Thyroid gland (tissue), 4 donors: Measurements from ENCODE around the gene IL4R. TPM values are rescaled to one million over a fixed set of nuclear protein-coding genes. Genes with fewer than 3 reads are reported as not detected.

ENCODE experiments used
- DNase-seq, 2 donors: peaks; one replicate each; pipeline ENCODE4 v3.0.0-alpha.2; 2019
- H3K27ac ChIP-seq, 3 donors: fragments of 200-600 bp; sonication (generic); 1 replicate in 2 of 3; 2 replicates in 1 of 3; pipeline ENCODE4 v1.5.1; 2016 to 2019; ENCODE audit warnings: mild to moderate bottlenecking in 1 of 3, moderate library complexity in 1 of 3
- H3K27me3 ChIP-seq: fragments of 200-600 bp; sonication (generic); one replicate; pipeline ENCODE4 v1.5.1; 2019
- H3K36me3 ChIP-seq, 2 donors: fragments of 200-600 bp; sonication (generic); one replicate each; pipeline ENCODE4 v1.5.1; 2016 to 2019
- H3K4me1 ChIP-seq, 2 donors: fragments of 200-600 bp; sonication (generic); one replicate each; pipeline ENCODE4 v1.5.1; 2017 to 2019
- H3K4me3 ChIP-seq, 3 donors: fragments of 200-600 bp; sonication (generic); replicated peaks in 1 of 3; 1 replicate in 2 of 3; 2 replicates in 1 of 3; pipeline ENCODE4 v1.5.1; 2016; ENCODE audit warnings: mild to moderate bottlenecking in 1 of 3
- H3K9me3 ChIP-seq: fragments of 200-600 bp; sonication (generic); one replicate; pipeline ENCODE4 v1.5.1; 2017
- POLR2A ChIP-seq, 2 donors: fragments of 450-650 bp; IDR thresholded peaks; one replicate each; pipeline ENCODE4 v1.6.1; 2017; ENCODE audit warnings: antibody characterized with exemption in 2 of 2, mild to moderate bottlenecking in 2 of 2, moderate library complexity in 1 of 2
- WGBS, 2 donors: methylation state at CpG; one replicate each; pipeline ENCODE4 v1.1.5; 2017; 5-methylcytosine and 5-hydroxymethylcytosine counted together
- intact Hi-C: fragments of 100-400 bp; cut with DNase I; formaldehyde crosslinking; loops from one replicate; pipeline ENCODE4 v1.15.1; 2023
- total RNA-seq, 4 donors: library from RNA; depleted of rRNA; stranded (reverse); fragments of >200 nt; gene quantifications; one replicate each; pipeline ENCODE4 v1.2.3, GENCODE V29; 2016
- TF ChIP-seq, protein P1 (sequence below), 6 experiments: fragments of 200-600 bp in 3 of 6; fragments of 450-650 bp in 3 of 6; sonication (generic) in 3 of 6; IDR thresholded peaks; one replicate each; pipeline ENCODE4 v1.5.1; 2016 to 2019; ENCODE audit warnings: antibody characterized with exemption in 6 of 6, mild to moderate bottlenecking in 2 of 6, inconsistent platforms in 1 of 6, moderate library complexity in 1 of 6

IL4R gene
- total RNA-seq, 4 donors from 2014 or later, result 18.5 to 42.5 (median 21.7) TPM

DNA sequence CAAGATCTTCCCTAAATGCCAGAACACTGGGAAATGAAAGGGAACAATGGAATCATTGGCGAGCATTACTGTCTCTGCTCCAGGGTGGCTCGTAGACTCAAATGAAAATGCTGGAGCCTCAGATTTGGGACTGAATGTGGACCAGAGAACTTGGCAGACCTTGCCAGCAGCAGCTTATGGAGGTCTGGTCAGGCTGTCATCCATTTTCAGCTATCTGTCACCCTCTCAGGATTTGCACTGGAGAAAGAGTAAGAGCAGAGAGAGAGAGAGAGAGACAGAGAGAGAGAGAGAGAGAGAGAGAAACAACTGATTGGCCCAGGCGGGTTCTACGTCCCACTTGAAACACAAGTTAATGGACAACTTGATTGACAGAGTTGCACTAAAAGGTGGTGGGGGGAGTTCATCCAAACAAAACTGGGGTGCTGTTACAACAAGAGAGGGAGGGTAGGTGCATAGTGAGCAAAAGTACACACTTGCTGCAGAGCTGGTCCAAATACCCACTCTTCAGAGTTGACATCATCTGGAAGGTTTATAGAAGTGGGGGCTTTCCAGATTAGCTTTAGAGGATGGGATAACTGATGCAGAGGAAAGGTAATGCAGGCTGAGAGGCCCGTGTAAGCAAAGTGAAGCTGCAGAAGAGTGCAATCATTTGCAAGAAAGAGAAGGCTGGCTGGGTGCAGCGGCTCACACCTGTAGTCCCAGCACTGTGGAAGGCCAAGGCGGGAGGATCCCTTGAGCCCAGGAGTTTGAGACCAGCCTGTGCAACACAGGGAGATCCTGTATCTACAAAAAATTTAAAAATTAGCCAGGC lies 28.7 kb upstream of the IL4R start:
- Histone ChIP-seq H3K27ac (no peak overlapping the region), H3K36me3 (no peaks in the 10 kb centered on the region), H3K27me3 (no peaks in the 10 kb centered on the region), H3K4me3 (no peak overlapping the region), H3K9me3 (no peaks in the 10 kb centered on the region), H3K4me1 (peaks cover 0 to 6% of the 10 kb centered on the region in 2 donors)
- DNase-seq, result no peak
- WGBS, 2 donors, result 75 to 79% methylated on average over 7 of the region's 7 CpGs
- TF ChIP-seq POLR2A (IDR thresholded peaks at IDR 0.05), result no peak
- TF ChIP-seq, protein P1, sequence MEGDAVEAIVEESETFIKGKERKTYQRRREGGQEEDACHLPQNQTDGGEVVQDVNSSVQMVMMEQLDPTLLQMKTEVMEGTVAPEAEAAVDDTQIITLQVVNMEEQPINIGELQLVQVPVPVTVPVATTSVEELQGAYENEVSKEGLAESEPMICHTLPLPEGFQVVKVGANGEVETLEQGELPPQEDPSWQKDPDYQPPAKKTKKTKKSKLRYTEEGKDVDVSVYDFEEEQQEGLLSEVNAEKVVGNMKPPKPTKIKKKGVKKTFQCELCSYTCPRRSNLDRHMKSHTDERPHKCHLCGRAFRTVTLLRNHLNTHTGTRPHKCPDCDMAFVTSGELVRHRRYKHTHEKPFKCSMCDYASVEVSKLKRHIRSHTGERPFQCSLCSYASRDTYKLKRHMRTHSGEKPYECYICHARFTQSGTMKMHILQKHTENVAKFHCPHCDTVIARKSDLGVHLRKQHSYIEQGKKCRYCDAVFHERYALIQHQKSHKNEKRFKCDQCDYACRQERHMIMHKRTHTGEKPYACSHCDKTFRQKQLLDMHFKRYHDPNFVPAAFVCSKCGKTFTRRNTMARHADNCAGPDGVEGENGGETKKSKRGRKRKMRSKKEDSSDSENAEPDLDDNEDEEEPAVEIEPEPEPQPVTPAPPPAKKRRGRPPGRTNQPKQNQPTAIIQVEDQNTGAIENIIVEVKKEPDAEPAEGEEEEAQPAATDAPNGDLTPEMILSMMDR (IDR thresholded peaks at IDR 0.05), result no peak
- intact Hi-C loops, result no loop called here

DNA sequence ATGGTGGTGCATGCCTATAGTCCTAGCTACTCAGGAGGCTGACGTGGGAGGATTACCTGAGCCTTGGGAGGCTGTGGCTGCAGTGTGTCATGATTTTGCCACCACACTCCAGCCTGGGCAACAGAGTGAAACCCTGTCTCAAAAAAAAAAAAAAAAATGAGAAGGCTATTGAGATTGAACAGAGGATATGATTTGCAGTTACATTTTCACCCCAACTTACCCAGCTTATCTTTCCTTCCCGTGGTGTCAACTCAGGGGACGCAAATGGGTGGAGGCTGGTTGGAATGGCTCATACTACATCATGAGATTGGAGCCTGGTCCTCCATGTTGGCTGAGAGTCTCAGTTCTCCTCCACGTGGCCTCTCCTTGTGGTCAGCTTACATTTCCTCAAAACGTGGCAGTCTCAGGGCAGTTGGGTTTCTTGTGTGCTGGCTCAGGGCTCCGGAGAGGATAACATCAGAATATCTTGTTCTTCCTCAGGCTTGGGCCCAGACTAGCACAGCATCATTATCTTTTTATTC lies 28.0 kb upstream of the IL4R start:
- no peak for DNase-seq
- Histone ChIP-seq H3K36me3 (no peaks in the 10 kb centered on the region), H3K27ac (no peak overlapping the region), H3K4me1 (peaks cover 0 to 6% of the 10 kb centered on the region in 2 donors), H3K9me3 (no peaks in the 10 kb centered on the region), H3K27me3 (no peaks in the 10 kb centered on the region), H3K4me3 (no peak overlapping the region)
- 88 to 93% methylated on average over 6 of the region's 6 CpGs for WGBS, 2 donors
- intact Hi-C loops, result no loop called here
- TF ChIP-seq, protein P1 (IDR thresholded peaks at IDR 0.05), result no peak
- TF ChIP-seq POLR2A (IDR thresholded peaks at IDR 0.05), result no peak

DNA sequence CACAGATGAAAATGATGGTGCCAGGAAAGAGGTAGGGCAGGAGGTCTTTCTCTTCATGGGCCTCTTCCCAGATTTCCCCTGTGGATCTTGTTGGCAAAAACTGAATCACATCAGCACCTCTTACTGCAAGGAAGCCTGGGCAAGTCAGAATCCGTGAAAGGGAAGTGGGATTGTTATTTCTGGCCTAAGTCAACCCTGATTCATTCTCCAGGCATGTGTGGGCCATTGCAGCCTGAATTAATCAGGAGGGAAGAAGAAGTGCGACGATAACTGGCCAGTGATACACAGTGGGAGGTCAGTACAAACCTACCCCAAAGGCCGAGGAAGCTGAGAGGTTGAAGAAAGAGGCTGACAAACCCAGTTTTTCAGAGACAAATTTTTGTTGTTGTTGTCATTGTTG lies 27.3 kb upstream of the IL4R start:
- Histone ChIP-seq H3K36me3 (no peaks in the 10 kb centered on the region), H3K4me3 (no peak overlapping the region), H3K9me3 (no peaks in the 10 kb centered on the region), H3K27ac (no peak overlapping the region), H3K4me1 (peaks cover 0 to 6% of the 10 kb centered on the region in 2 donors), H3K27me3 (no peaks in the 10 kb centered on the region)
- intact Hi-C loops, result no loop called here
- DNase-seq, result no peak
- 65 to 71% methylated on average over 4 of the region's 4 CpGs for WGBS, 2 donors
- TF ChIP-seq, protein P1 (IDR thresholded peaks at IDR 0.05), result no peak
- TF ChIP-seq POLR2A (IDR thresholded peaks at IDR 0.05), result no peak

DNA sequence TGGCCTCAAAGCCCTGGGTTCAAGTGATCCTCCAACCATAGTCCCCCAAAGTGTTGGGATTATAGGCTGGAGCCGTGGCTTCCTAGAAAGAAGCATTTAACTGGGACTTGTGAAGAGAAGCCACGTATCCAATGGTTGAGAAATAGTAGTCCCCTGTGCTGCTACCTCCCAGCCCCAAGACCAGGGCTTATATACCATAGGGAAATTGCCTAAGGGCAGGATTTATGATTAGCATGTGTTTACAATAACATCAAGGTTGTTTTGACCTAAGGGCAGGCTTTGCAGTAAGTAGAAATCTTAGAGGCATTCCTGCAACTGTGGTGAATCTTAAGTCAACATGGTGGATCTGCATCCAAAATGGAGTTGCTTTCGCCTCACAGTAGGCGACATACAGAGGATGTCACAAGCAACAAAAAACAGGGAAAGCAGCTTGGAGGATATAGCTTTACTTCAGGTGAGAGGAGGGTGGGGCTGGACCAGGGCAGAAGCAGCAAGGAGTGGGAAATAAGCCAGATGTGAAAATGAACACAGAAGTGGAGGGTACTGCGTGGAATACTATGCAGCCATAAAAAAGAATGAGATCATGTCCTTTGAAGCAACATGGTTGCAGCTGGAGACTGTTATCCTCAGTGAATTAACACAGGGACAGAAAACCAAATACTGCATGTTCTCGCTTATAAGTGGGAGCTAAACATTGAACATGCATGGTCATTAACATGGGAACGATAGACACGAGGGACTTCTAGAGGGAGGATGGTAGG lies 26.5 kb upstream of the IL4R start:
- H3K9me3 ChIP-seq, result no peaks in the 10 kb centered on the region
- TF ChIP-seq, protein P1 (IDR thresholded peaks at IDR 0.05), result no peak
- TF ChIP-seq POLR2A (IDR thresholded peaks at IDR 0.05), result no peak
- intact Hi-C loops, result no loop called here
- no peak overlapping the region for H3K27ac ChIP-seq
- H3K4me1 ChIP-seq, result peaks cover 0 to 6% of the 10 kb centered on the region in 2 donors
- WGBS, 2 donors, result 98% methylated on average over 8 of the region's 8 CpGs
- DNase-seq, result no peak
- H3K27me3 ChIP-seq, result no peaks in the 10 kb centered on the region
- no peaks in the 10 kb centered on the region for H3K36me3 ChIP-seq
- no peak overlapping the region for H3K4me3 ChIP-seq
